Endothelial cell of umbilical vein (primary cell): ENCODE measurements around the gene ENAH. TPM values are rescaled to one million over a fixed set of nuclear protein-coding genes. Genes with fewer than 3 reads are reported as not detected.

Experiments used
- BruUV-seq: library from RNA; stranded (reverse); fragments of 400-500 nt; replicated peaks from 2 replicates; lab custom pipeline; 2021; lab: Mats Ljungman, UMichigan
- CTCF ChIA-PET: fragments of 300-600, 350-600 bp; sonication (Branson Sonifier 250); formaldehyde crosslinking; loops from one replicate; lab custom pipeline; 2021; ENCODE audit warnings: antibody characterized with exemption, inconsistent platforms; lab: Charles Lee
- POLR2A ChIA-PET: fragments of 300-600, 350-600 bp; sonication (Branson Sonifier 250); formaldehyde crosslinking; loops from one replicate; lab custom pipeline; 2021; ENCODE audit warnings: antibody characterized with exemption, inconsistent platforms; lab: Charles Lee
- DNase-seq: peaks from one replicate; pipeline ENCODE4 v3.0.0-alpha.2; 2011; ENCODE audit warnings: low read depth, low spot score
- FAIRE-seq: peaks from 2 replicates; lab custom pipeline; 2011; peaks lifted over from hg19 to GRCh38; lab: Jason Lieb, UNC
- H2AFZ ChIP-seq: 2 replicates; pipeline ENCODE4 v1.6.0; 2012; ENCODE audit warnings: low read depth, low read length, control low read depth, inconsistent platforms
- H3K27ac ChIP-seq: 2 replicates; pipeline ENCODE4 v1.5.1; 2011; ENCODE audit warnings: low read depth, mild to moderate bottlenecking, control low read depth, low read length, moderate library complexity; ENCODE audit not compliant: insufficient read depth
- H3K27me3 ChIP-seq, 2 experiments: 2 replicates each; pipeline versions ENCODE4 v1.6.0 to v1.6.1; 2011; ENCODE audit warnings: low read length in 2 of 2, mixed read lengths in 1 of 2; ENCODE audit not compliant: control insufficient read depth in 2 of 2, insufficient read depth in 2 of 2
- H3K36me3 ChIP-seq, 2 experiments: 2 replicates in 1 of 2; 3 replicates in 1 of 2; pipeline ENCODE4 v1.5.1; 2011; ENCODE audit warnings: low read length in 2 of 2, mild to moderate bottlenecking in 1 of 2, moderate library complexity in 1 of 2; ENCODE audit not compliant: control insufficient read depth in 2 of 2, insufficient read depth in 2 of 2; ENCODE audit errors: extremely low read depth in 1 of 2
- H3K4me1 ChIP-seq: 3 replicates; pipeline ENCODE4 v1.5.1; 2011; ENCODE audit warnings: mild to moderate bottlenecking, low read length; ENCODE audit not compliant: control insufficient read depth, insufficient read depth; ENCODE audit errors: extremely low read depth
- H3K4me2 ChIP-seq: 2 replicates; pipeline ENCODE4 v1.6.1; 2011; ENCODE audit warnings: low read length, control low read depth, mixed read lengths; ENCODE audit not compliant: insufficient read depth
- H3K4me3 ChIP-seq, 3 experiments: fragments of 200-600 bp in 1 of 3; sonication (generic), shearing (Covaris generic) in 1 of 3; replicated peaks in 1 of 3; 2 replicates each; pipeline ENCODE4 v1.5.1; 2011 to 2016; ENCODE audit warnings: control low read depth in 3 of 3, low read length in 3 of 3, mild to moderate bottlenecking in 2 of 3, inconsistent platforms in 1 of 3, low read depth in 1 of 3, moderate library complexity in 1 of 3; ENCODE audit not compliant: insufficient read depth in 1 of 3
- H3K79me2 ChIP-seq: 2 replicates; pipeline ENCODE4 v1.6.0; 2012; ENCODE audit warnings: low read length, inconsistent platforms; ENCODE audit not compliant: control insufficient read depth, insufficient read depth
- H3K9ac ChIP-seq: replicated peaks from 2 replicates; pipeline ENCODE3; 2011; ENCODE audit warnings: low read length, control low read depth; ENCODE audit not compliant: insufficient read depth; ENCODE audit errors: extremely low read depth
- H3K9me1 ChIP-seq: replicated peaks from 3 replicates; pipeline ENCODE4 v1.6.0; 2011; ENCODE audit warnings: mild to moderate bottlenecking, low read length; ENCODE audit not compliant: control insufficient read depth, insufficient read depth; ENCODE audit errors: extremely low read depth
- H3K9me3 ChIP-seq: replicated peaks from 2 replicates; pipeline ENCODE4 v1.5.1; 2012; ENCODE audit warnings: low read length, inconsistent platforms; ENCODE audit not compliant: control insufficient read depth, insufficient read depth
- H4K20me1 ChIP-seq: replicated peaks from 2 replicates; pipeline ENCODE3; 2011; ENCODE audit warnings: mild to moderate bottlenecking, low read length; ENCODE audit not compliant: control insufficient read depth, insufficient read depth; ENCODE audit errors: extremely low read depth
- EZH2 ChIP-seq: IDR thresholded peaks from 2 replicates; pipeline ENCODE4 v1.6.1; 2012; ENCODE audit warnings: borderline replicate concordance, low read depth, mild to moderate bottlenecking, moderate library complexity, low read length, inconsistent platforms; ENCODE audit not compliant: severe bottlenecking
- FOS ChIP-seq: IDR thresholded peaks from 2 replicates; pipeline ENCODE4 v1.6.1; 2011; ENCODE audit warnings: mild to moderate bottlenecking, low read length, moderate library complexity, borderline replicate concordance; ENCODE audit not compliant: insufficient read depth
- GATA2 ChIP-seq: IDR thresholded peaks from 2 replicates; pipeline ENCODE4 v1.7.0; 2011; ENCODE audit warnings: low read depth, mild to moderate bottlenecking, moderate library complexity, mixed read lengths, low read length; ENCODE audit not compliant: insufficient read length, insufficient read depth
- JUN ChIP-seq: IDR thresholded peaks from 2 replicates; pipeline ENCODE4 v1.6.1; 2011; ENCODE audit warnings: borderline replicate concordance, low read depth; ENCODE audit not compliant: insufficient read length, insufficient read depth
- MYC ChIP-seq: IDR thresholded peaks from one replicate; pipeline ENCODE4 v1.6.1; 2011; ENCODE audit warnings: mild to moderate bottlenecking, low read depth, low read length
- POLR2A ChIP-seq: IDR thresholded peaks from 2 replicates; pipeline ENCODE4 v1.6.1; 2012; ENCODE audit warnings: low read depth, mild to moderate bottlenecking, control low read depth, low read length
- POLR2AphosphoS5 ChIP-seq: IDR thresholded peaks from 2 replicates; pipeline ENCODE4 v1.6.1; 2012; ENCODE audit warnings: low read depth, mild to moderate bottlenecking, control low read depth, low read length, moderate library complexity; ENCODE audit not compliant: insufficient read depth
- dilution Hi-C: fragments of 300-500 bp; cut with MboI; formaldehyde crosslinking; loops from one replicate; pipeline ENCODE4 v1.15.0; 2019; ENCODE audit warnings: low sequenced_read_pairs; ENCODE audit not compliant: extremely low pct_ligation_motif_present
- intact Hi-C: fragments of 100-400 bp; cut with micrococcal nuclease; formaldehyde crosslinking; loops from one replicate; pipeline ENCODE4 v1.10.0; 2022
- polyA plus RNA-seq, 4 experiments: library from polyadenylated mRNA; depleted of rRNA in 3 of 4; stranded (reverse) in 3 of 4; unstranded in 1 of 4; fragments of >200 nt; gene quantifications; 2 replicates each; pipeline versions ENCODE4 v1.2.1 to v1.2.3, GENCODE V29; 2011 to 2012; ENCODE audit warnings: missing spikeins in 1 of 4
- total RNA-seq: library from RNA; stranded (reverse); gene quantifications from 2 replicates; pipeline ENCODE4 v1.2.3, GENCODE V29; 2021
- TF ChIP-seq, protein P1 (sequence below): IDR thresholded peaks from 2 replicates; pipeline ENCODE4 v1.6.1; 2011; ENCODE audit not compliant: insufficient read depth, insufficient read length
- TF ChIP-seq, protein P2 (sequence below), 2 donors: IDR thresholded peaks; 1 replicate in 1 of 2; 2 replicates in 1 of 2; pipeline ENCODE4 v1.5.1; 2011; ENCODE audit warnings: low read length in 2 of 2, mild to moderate bottlenecking in 2 of 2, moderate library complexity in 2 of 2, control low read depth in 1 of 2, inconsistent platforms in 1 of 2, low read depth in 1 of 2; ENCODE audit not compliant: insufficient read depth in 1 of 2; ENCODE audit errors: extremely low read depth in 1 of 2

The ENAH gene
- total and polyA plus RNA-seq, 2 donors (not counting 3 experiments of a cell fraction or from before 2014, with no cell fraction given), result 19.9 to 95.6 TPM

DNA sequence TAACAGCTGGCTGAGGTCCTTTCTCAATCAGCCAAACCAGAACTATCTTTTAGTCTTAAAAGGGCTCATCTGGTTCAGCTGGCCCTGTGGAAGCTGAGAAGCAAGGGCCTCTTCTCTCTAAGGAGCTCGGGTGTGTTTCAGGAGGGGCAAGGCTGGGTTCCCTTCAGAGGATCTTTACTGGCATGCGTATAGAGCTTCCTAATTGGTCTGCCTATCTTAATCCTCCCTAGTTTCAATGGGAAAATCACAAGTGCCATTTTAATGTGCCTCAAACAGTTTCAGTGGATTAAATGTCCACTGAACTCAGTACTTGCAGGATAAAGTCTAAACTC is 143.6 kb downstream of the ENAH start:
- H3K4me1 ChIP-seq, result peaks cover 23% of the 10 kb centered on the region
- no peak overlapping the region for H3K9ac ChIP-seq
- FAIRE-seq (no peak), DNase-seq (no peak)
- CTCF ChIA-PET, result interaction anchor here (1.8 to 2.4 kb wide), 4 partner anchors 10 to 269 kb away, joined by 6 to 15 read pairs (median 10); partner anchors contain the start of gene SRP9
- H3K9me1 ChIP-seq, result no peaks in the 10 kb centered on the region
- peaks cover 4 to 5% of the 10 kb centered on the region in 2 experiments for H3K36me3 ChIP-seq
- dilution Hi-C loops (no loop called here), intact Hi-C loops (loop anchor here (5.0 kb wide), 1 partner anchor 253 kb away; no protein-coding TSS in a partner anchor)
- no peak overlapping the region for H3K4me2 ChIP-seq
- H3K4me3 ChIP-seq, result no peak overlapping the region
- H2AFZ ChIP-seq, result no peak overlapping the region
- no peaks in the 10 kb centered on the region for H4K20me1 ChIP-seq
- peak overlapping the region; percentile 72 for H3K27ac ChIP-seq
- no peaks in the 10 kb centered on the region for H3K9me3 ChIP-seq
- no peaks in the 10 kb centered on the region for H3K27me3 ChIP-seq
- no TSS peak for BruUV-seq
- TF ChIP-seq GATA2 (no peak), POLR2AphosphoS5 (no peak), FOS (no peak), JUN (no peak), EZH2 (no peak), MYC (no peak), POLR2A (no peak)
- TF ChIP-seq, protein P1, sequence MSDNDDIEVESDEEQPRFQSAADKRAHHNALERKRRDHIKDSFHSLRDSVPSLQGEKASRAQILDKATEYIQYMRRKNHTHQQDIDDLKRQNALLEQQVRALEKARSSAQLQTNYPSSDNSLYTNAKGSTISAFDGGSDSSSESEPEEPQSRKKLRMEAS, result no peak
- TF ChIP-seq, protein P2, sequence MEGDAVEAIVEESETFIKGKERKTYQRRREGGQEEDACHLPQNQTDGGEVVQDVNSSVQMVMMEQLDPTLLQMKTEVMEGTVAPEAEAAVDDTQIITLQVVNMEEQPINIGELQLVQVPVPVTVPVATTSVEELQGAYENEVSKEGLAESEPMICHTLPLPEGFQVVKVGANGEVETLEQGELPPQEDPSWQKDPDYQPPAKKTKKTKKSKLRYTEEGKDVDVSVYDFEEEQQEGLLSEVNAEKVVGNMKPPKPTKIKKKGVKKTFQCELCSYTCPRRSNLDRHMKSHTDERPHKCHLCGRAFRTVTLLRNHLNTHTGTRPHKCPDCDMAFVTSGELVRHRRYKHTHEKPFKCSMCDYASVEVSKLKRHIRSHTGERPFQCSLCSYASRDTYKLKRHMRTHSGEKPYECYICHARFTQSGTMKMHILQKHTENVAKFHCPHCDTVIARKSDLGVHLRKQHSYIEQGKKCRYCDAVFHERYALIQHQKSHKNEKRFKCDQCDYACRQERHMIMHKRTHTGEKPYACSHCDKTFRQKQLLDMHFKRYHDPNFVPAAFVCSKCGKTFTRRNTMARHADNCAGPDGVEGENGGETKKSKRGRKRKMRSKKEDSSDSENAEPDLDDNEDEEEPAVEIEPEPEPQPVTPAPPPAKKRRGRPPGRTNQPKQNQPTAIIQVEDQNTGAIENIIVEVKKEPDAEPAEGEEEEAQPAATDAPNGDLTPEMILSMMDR (IDR thresholded peaks at IDR 0.05; ENCODE audit: extremely low read depth in 1 of 2, insufficient read depth in 1 of 2, low read depth in 1 of 2, low read length in 2 of 2), result no peak
- POLR2A ChIA-PET, result no interaction called here
- no peaks in the 10 kb centered on the region for H3K79me2 ChIP-seq
